IPS-15b (cell line): ENCODE measurements around the gene SPATA20.

Source experiments
- H3K27me3 ChIP-seq: one replicate; pipeline ENCODE4 v1.6.1; 2013; ENCODE audit warnings: low read length; ENCODE audit not compliant: control insufficient read depth, insufficient read depth
- H3K36me3 ChIP-seq: one replicate; pipeline ENCODE4 v1.6.1; 2013; ENCODE audit warnings: low read length; ENCODE audit not compliant: control insufficient read depth, insufficient read depth
- H3K4me1 ChIP-seq: one replicate; pipeline ENCODE4 v1.6.1; 2013; ENCODE audit warnings: mild to moderate bottlenecking, low read length; ENCODE audit not compliant: control insufficient read depth, insufficient read depth
- H3K4me3 ChIP-seq: one replicate; pipeline ENCODE4 v1.5.1; 2013; ENCODE audit warnings: low read depth, low read length
- H3K9ac ChIP-seq: one replicate; pipeline ENCODE4 v1.6.1; 2013; ENCODE audit warnings: low read depth, mild to moderate bottlenecking, low read length
- H3K9me3 ChIP-seq: one replicate; pipeline ENCODE4 v1.6.1; 2013; ENCODE audit warnings: mild to moderate bottlenecking, low read length; ENCODE audit not compliant: control insufficient read depth, insufficient read depth

SPATA20 gene

DNA sequence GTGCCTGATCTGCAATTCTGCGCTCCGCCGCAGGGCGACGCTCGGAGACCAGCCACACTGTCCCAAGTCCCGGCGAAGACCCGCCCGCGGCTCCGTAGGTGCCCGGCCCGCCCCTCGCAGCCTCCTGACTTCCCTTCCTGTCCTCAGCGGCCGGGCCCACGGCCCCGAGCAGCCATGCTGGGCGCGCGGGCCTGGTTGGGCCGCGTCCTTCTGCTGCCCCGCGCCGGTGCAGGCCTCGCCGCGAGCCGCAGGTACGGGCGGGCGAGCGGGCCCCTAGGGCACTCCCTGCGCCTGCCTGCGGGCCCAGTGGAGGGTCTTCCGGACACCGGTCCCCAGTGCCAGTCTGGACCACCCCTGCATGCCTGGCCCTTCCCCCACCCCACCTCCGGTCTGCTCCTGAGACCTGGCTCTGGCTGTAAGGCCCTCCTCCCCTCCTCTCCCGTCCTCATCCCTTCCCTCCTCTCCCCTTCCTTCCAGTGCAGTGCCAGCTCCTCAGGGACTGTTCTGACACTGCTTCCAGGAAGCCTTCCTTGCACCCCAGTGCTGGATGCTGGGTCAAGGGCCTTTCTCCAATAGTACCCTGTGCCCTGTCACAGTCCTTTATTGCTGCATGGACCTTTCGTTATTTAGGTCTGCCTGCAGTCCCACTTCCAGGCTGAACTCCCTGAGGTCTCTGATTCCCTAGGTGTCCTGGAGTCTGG lies at the start of gene SPATA20:
Gene SPATA20, plus strand, starts transcription at position 140 of the 701 bp plus-strand sequence. Its CDS starts 35 bp downstream, at position 175.
- Histone ChIP-seq H3K27me3 (peaks cover 5% of the 10 kb centered on the region), H3K9me3 (no peaks in the 10 kb centered on the region), H3K36me3 (no peaks in the 10 kb centered on the region), H3K4me1 (peaks cover 9% of the 10 kb centered on the region), H3K4me3 (peak within 1 kb of the TSS; percentile 52), H3K9ac (no peak within 1 kb of the TSS)

GRCh38 chr17:50498021-50498874 lies 48.7 kb upstream of the SPATA20 start:
- Histone ChIP-seq H3K9ac (no peak overlapping the region), H3K4me1 (no peaks in the 10 kb centered on the region), H3K27me3 (no peaks in the 10 kb centered on the region), H3K9me3 (no peaks in the 10 kb centered on the region), H3K36me3 (no peaks in the 10 kb centered on the region), H3K4me3 (no peak overlapping the region)

- Histone ChIP-seq H3K4me3 (no peak overlapping the region), H3K36me3 (no peaks in the 10 kb centered on the region), H3K9me3 (no peaks in the 10 kb centered on the region), H3K9ac (no peak overlapping the region), H3K4me1 (peaks cover 4% of the 10 kb centered on the region), H3K27me3 (no peaks in the 10 kb centered on the region)
Observed at GRCh38 chr17:50499270-50499669, 47.7 kb upstream of the SPATA20 start.

DNA sequence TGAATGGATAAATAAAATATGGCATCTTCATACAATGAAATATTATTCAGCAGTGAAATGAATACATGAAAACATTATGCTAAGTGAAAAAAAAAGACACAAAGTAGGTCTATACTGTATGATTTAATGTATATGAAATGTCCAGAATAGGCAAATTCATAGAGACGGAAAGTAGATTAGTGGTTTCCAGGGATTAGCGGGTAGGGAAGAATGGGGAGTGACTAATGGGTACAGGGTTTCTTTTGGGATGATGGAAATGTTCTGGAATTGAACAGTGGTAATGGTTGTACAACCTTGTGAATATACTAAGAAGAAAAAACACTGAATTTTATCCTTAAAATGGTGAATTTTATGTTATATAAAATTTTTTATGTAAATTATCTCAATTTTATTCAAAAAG lies 47.3 kb upstream of the SPATA20 start:
- Histone ChIP-seq H3K9ac (no peak overlapping the region), H3K9me3 (no peaks in the 10 kb centered on the region), H3K4me3 (no peak overlapping the region), H3K27me3 (no peaks in the 10 kb centered on the region), H3K4me1 (peaks cover 4% of the 10 kb centered on the region), H3K36me3 (no peaks in the 10 kb centered on the region)

DNA sequence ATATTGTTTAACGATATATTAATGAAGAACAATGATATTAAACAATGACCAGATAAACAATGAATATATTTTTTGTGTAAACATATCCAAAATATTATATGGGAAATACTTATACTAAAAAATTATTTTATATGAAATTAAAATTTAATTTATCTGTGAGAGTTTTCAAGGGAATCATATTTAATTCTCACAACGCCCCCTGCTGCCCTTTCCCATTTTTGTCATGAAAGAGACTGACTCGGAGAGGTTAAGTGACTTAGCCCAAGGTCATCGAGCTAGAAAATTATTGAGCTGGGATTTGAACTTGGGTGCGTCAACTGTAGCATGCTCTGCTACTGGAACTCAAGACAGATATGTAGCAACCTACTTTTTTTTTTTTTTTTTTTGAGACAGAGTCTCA lies 45.9 kb upstream of the SPATA20 start:
- Histone ChIP-seq H3K9me3 (no peaks in the 10 kb centered on the region), H3K27me3 (no peaks in the 10 kb centered on the region), H3K9ac (no peak overlapping the region), H3K4me3 (no peak overlapping the region), H3K36me3 (no peaks in the 10 kb centered on the region), H3K4me1 (peaks cover 4% of the 10 kb centered on the region)

GRCh38 chr17:50502301-50502990 lies 44.5 kb upstream of the SPATA20 start:
- Histone ChIP-seq H3K9me3 (no peaks in the 10 kb centered on the region), H3K27me3 (no peaks in the 10 kb centered on the region), H3K36me3 (no peaks in the 10 kb centered on the region), H3K4me3 (no peak overlapping the region), H3K4me1 (peaks cover 4% of the 10 kb centered on the region), H3K9ac (no peak overlapping the region)

DNA sequence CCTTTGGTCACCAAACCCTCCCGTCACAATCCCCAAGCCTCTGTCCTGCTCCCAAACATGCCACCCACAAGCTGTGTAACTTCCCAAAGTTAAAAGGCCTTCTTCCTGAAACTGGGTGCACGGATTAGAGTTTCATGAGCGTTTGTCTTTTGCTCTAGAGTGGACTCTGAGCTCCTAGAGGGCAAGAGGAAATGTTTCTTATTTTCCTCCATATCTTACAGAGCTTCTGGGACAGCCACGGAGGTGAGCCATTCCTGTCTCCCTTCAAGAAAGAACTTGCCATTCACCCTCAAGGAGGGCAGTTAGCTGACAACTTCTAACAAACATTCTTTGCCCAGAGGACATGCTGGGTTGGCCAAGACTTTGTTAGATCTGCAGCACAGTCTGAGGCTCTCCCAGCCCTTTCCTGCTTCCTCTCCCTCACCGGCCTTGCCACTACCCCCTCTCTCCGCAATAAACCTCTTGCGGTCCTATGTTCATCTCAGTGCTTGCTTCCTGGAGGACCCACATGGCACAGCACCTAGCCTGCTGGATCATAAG lies 41.3 kb upstream of the SPATA20 start:
- H3K27me3 ChIP-seq = no peaks in the 10 kb centered on the region
- H3K36me3 ChIP-seq = no peaks in the 10 kb centered on the region
- H3K9me3 ChIP-seq = no peaks in the 10 kb centered on the region
- peaks cover 4% of the 10 kb centered on the region for H3K4me1 ChIP-seq
- H3K4me3 ChIP-seq = no peak overlapping the region
- H3K9ac ChIP-seq = no peak overlapping the region

GRCh38 chr17:50506298-50506697 lies 40.7 kb upstream of the SPATA20 start:
- no peaks in the 10 kb centered on the region for H3K27me3 ChIP-seq
- no peak overlapping the region for H3K4me3 ChIP-seq
- H3K36me3 ChIP-seq = no peaks in the 10 kb centered on the region
- peaks cover 4% of the 10 kb centered on the region for H3K4me1 ChIP-seq
- no peaks in the 10 kb centered on the region for H3K9me3 ChIP-seq
- H3K9ac ChIP-seq = no peak overlapping the region

DNA sequence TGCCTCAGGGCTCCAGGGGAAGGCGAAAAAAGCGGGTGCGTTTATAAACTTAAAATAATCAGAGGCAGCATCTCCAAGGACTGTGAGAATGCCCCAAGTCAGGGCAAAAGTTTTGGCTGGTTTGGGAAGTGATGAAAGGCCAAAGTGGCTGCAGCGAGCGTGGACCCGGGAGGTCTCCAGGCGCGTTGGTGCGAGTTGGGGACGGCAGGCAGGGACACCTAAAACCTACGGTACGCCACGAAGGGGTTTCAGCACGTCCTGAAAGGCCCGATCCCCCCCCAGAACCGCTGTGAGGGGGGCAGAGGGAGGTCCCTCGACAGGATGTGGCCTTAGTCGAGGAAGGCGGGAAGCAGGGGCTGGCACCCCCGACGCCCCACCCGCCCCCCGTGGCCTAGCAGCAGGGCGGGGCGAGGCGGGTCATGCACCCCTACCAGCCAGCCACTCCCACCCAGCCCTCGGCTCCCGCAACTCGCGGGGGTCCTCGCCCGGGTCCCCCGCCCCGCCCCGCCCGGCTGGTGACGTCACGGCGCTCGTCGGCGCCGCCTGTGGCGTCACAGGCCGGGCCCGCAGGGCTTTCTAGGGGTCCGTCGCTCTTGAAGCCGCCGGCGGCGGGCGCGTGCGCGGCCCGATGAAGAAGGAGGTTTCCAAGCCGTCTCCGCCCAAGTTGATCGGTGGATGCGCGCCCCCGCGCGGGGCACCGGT lies 39.0 kb upstream of the SPATA20 start, which contains the start of gene MYCBPAP:
Gene MYCBPAP, plus strand, starts transcription at position 569 of the 702 bp plus-strand sequence. CDS start 236 bp downstream, outside the sequence.
- Histone ChIP-seq H3K9ac (peak within 1 kb of the TSS; percentile 28), H3K4me3 (peak within 1 kb of the TSS; percentile 73), H3K27me3 (no peaks in the 10 kb centered on the region), H3K4me1 (peaks cover 4% of the 10 kb centered on the region), H3K36me3 (no peaks in the 10 kb centered on the region), H3K9me3 (no peaks in the 10 kb centered on the region)

- Histone ChIP-seq H3K4me3 (peak overlapping the region; percentile 73), H3K9me3 (no peaks in the 10 kb centered on the region), H3K9ac (peak overlapping the region; percentile 28), H3K4me1 (peaks cover 2% of the 10 kb centered on the region), H3K27me3 (no peaks in the 10 kb centered on the region), H3K36me3 (no peaks in the 10 kb centered on the region)
Observed at GRCh38 chr17:50508573-50509460, 38.2 kb upstream of the SPATA20 start.
